Keratinocyte (primary cell): ENCODE measurements around the gene SPATA32. TPM values are rescaled to one million over a fixed set of nuclear protein-coding genes. Genes with fewer than 3 reads are reported as not detected.
A peak's percentile ranks its signal among the peaks of the same experiment; 100 is the strongest.
"Not testable (repeated sequence)": the region's sequence is repeated elsewhere in the genome, so short reads cannot be mapped to it uniquely, and the experiment has no call there.

Experiments used
- DNase-seq: peaks from one replicate; pipeline ENCODE4 v3.0.0-alpha.2; 2011; ENCODE audit warnings: low read depth, missing footprints, low spot score
- FAIRE-seq: peaks from 2 replicates; lab custom pipeline; 2011; peaks lifted over from hg19 to GRCh38; lab: Jason Lieb, UNC
- H2AFZ ChIP-seq: 2 replicates; pipeline ENCODE4 v1.6.0; 2012; ENCODE audit warnings: low read length, control low read depth, inconsistent platforms; ENCODE audit not compliant: control insufficient read depth
- H3K27ac ChIP-seq: 2 replicates; pipeline ENCODE4 v1.5.1; 2011; ENCODE audit warnings: low read length; ENCODE audit not compliant: control insufficient read depth, insufficient read depth
- H3K27me3 ChIP-seq: 3 replicates; pipeline ENCODE4 v1.6.0; 2011; ENCODE audit warnings: low read length; ENCODE audit not compliant: control insufficient read depth, insufficient read depth; ENCODE audit errors: extremely low read depth
- H3K36me3 ChIP-seq, 2 experiments: 2 replicates in 1 of 2; 3 replicates in 1 of 2; pipeline ENCODE4 v1.5.1; 2011; ENCODE audit warnings: low read length in 2 of 2, mild to moderate bottlenecking in 1 of 2; ENCODE audit not compliant: control insufficient read depth in 2 of 2, insufficient read depth in 2 of 2; ENCODE audit errors: extremely low read depth in 1 of 2
- H3K4me1 ChIP-seq: 3 replicates; pipeline ENCODE4 v1.5.1; 2011; ENCODE audit warnings: low read length; ENCODE audit not compliant: control insufficient read depth, insufficient read depth; ENCODE audit errors: extremely low read depth
- H3K4me2 ChIP-seq: 3 replicates; pipeline ENCODE4 v1.6.0; 2011; ENCODE audit warnings: low read depth, low read length; ENCODE audit not compliant: control insufficient read depth, insufficient read depth; ENCODE audit errors: extremely low read depth
- H3K4me3 ChIP-seq, 3 experiments: fragments of 200-600 bp in 1 of 3; sonication (generic) in 1 of 3; 2 replicates in 2 of 3; 3 replicates in 1 of 3; pipeline ENCODE4 v1.5.1; 2011 to 2016; ENCODE audit warnings: low read length in 3 of 3, mild to moderate bottlenecking in 3 of 3, control low read depth in 2 of 3, inconsistent platforms in 1 of 3, low read depth in 1 of 3, mixed read lengths in 1 of 3, mixed run types in 1 of 3, moderate library complexity in 1 of 3; ENCODE audit not compliant: control insufficient read depth in 2 of 3, insufficient read depth in 2 of 3; ENCODE audit errors: extremely low read depth in 1 of 3
- H3K79me2 ChIP-seq: 2 replicates; pipeline ENCODE4 v1.6.0; 2012; ENCODE audit warnings: low read length; ENCODE audit not compliant: control insufficient read depth, insufficient read depth
- H3K9ac ChIP-seq: 3 replicates; pipeline ENCODE4 v1.6.0; 2011; ENCODE audit warnings: low read length; ENCODE audit not compliant: control insufficient read depth, insufficient read depth; ENCODE audit errors: extremely low read depth
- H3K9me1 ChIP-seq: 3 replicates; pipeline ENCODE4 v1.6.0; 2011; ENCODE audit warnings: low read length; ENCODE audit not compliant: control insufficient read depth, insufficient read depth; ENCODE audit errors: extremely low read depth
- H3K9me3 ChIP-seq: 2 replicates; pipeline ENCODE4 v1.5.1; 2012; ENCODE audit warnings: low read depth, low read length; ENCODE audit not compliant: control insufficient read depth
- H4K20me1 ChIP-seq: 3 replicates; pipeline ENCODE4 v1.6.0; 2011; ENCODE audit warnings: low read length; ENCODE audit not compliant: control insufficient read depth, insufficient read depth; ENCODE audit errors: extremely low read depth
- EZH2 ChIP-seq: IDR thresholded peaks from one replicate; pipeline ENCODE4 v1.6.1; 2012; ENCODE audit warnings: inconsistent platforms, mild to moderate bottlenecking, low read length, moderate library complexity
- dilution Hi-C: fragments of 300-500 bp; cut with MboI; formaldehyde crosslinking; loops from one replicate; pipeline ENCODE4 v1.7.0; 2020; ENCODE audit warnings: low sequenced_read_pairs; ENCODE audit not compliant: extremely low pct_ligation_motif_present
- polyA plus RNA-seq, 5 experiments: library from polyadenylated mRNA; depleted of rRNA in 3 of 5; stranded (reverse) in 3 of 5; stranded (forward) in 1 of 5; unstranded in 1 of 5; fragments of >200 nt; gene quantifications; 1 replicate in 1 of 5; 2 replicates in 3 of 5; 3 replicates in 1 of 5; pipeline versions ENCODE4 v1.2.1 to v1.2.3, GENCODE V29; 2011 to 2012; ENCODE audit warnings: missing spikeins in 2 of 5, low read depth in 1 of 5, low replicate concordance in 1 of 5
- TF ChIP-seq, protein P1 (sequence below), 3 experiments: IDR thresholded peaks in 1 of 3; conservative IDR thresholded peaks in 1 of 3; optimal IDR thresholded peaks in 1 of 3; 2 replicates in 2 of 3; 3 replicates in 1 of 3; pipeline versions ENCODE3 to v1.5.1; 2011; ENCODE audit warnings: low read length in 3 of 3, mild to moderate bottlenecking in 3 of 3, moderate library complexity in 2 of 3, control low read depth in 1 of 3, inconsistent platforms in 1 of 3; ENCODE audit not compliant: insufficient read depth in 2 of 3; ENCODE audit errors: extremely low read depth in 1 of 3

Gene SPATA32
- polyA plus RNA-seq, 1 donor (not counting 4 experiments of a cell fraction or from before 2014, with no cell fraction given): not detected

DNA sequence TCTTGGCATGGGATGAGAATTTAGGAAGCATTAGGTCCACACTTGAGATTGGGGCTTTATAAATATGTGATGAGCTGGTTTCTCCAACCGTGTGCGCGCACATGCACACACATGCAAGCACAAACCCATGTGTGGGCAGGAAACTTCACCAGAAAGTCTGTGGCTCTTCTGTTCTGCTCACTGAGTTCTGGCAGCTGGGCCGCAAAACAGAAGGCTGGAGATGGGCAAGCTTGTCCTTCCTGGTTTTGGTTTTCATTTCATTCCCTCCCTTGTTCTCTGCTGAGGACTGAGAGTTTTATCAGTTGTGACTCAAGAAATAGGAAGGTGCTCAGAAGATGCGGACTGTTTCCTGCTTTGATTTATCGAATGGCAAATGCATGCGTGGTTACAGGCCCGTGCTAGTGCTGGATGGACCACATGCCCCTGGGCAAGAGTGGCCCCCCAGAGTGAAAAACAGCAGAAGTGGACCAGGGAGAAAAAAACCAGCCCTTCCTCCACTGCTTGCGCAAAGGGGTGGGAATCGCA, 40.8 kb upstream of the SPATA32 start:
- Histone ChIP-seq H3K9ac (peak overlapping the region; percentile 36), H3K9me1 (peaks cover 12% of the 10 kb centered on the region), H3K79me2 (peaks cover 81% of the 10 kb centered on the region), H3K27ac (peak overlapping the region; percentile 55), H3K4me3 (peak overlapping the region in 1 of 3 experiments; percentile 7), H4K20me1 (peaks cover 10% of the 10 kb centered on the region), H3K4me2 (peak overlapping the region; percentile 65), H3K9me3 (no peaks in the 10 kb centered on the region), H3K4me1 (peaks cover 52% of the 10 kb centered on the region), H3K36me3 (peaks cover 5 to 17% of the 10 kb centered on the region in 2 experiments), H2AFZ (peak overlapping the region; percentile 29), H3K27me3 (no peaks in the 10 kb centered on the region)
- FAIRE-seq: peak; percentile 90
- TF ChIP-seq EZH2: no peak
- TF ChIP-seq, protein P1, sequence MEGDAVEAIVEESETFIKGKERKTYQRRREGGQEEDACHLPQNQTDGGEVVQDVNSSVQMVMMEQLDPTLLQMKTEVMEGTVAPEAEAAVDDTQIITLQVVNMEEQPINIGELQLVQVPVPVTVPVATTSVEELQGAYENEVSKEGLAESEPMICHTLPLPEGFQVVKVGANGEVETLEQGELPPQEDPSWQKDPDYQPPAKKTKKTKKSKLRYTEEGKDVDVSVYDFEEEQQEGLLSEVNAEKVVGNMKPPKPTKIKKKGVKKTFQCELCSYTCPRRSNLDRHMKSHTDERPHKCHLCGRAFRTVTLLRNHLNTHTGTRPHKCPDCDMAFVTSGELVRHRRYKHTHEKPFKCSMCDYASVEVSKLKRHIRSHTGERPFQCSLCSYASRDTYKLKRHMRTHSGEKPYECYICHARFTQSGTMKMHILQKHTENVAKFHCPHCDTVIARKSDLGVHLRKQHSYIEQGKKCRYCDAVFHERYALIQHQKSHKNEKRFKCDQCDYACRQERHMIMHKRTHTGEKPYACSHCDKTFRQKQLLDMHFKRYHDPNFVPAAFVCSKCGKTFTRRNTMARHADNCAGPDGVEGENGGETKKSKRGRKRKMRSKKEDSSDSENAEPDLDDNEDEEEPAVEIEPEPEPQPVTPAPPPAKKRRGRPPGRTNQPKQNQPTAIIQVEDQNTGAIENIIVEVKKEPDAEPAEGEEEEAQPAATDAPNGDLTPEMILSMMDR (optimal IDR thresholded peaks at IDR 0.05 in 1 of 3, IDR thresholded peaks at IDR 0.05 in 1 of 3, conservative IDR thresholded peaks at IDR 0.05 in 1 of 3; ENCODE audit: extremely low read depth in 1 of 3, insufficient read depth in 2 of 3, low read length in 3 of 3): no peak
- DNase-seq: no peak
- dilution Hi-C loops: no loop called here

DNA sequence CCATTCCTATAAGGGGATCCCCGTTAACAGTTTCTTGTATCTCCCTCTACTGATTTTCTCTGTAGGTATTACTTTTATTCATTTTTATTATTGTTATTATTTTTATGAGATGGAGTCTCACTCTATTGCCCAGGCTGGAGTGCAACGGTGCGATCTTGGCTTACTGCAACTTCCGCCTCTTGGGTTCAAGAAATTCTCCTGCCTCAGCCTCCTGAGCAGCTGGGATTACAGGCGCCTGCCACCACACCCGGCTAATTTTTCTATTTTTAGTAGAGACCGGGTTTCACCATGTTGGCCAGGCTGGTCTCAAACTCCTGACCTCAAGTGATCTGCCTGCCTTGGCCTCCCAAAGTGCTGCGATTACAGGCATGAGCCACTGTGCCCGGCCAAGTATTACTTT, 40.3 kb upstream of the SPATA32 start:
- FAIRE-seq, H3K27me3 ChIP-seq, H4K20me1 ChIP-seq, H3K9ac ChIP-seq, dilution Hi-C loops, H3K9me3 ChIP-seq, H2AFZ ChIP-seq, DNase-seq, H3K4me3 ChIP-seq: not testable (repeated sequence)
- Histone ChIP-seq H3K9me1 (peaks cover 10% of the 10 kb centered on the region), H3K27ac (peak overlapping the region; percentile 55), H3K79me2 (peaks cover 79% of the 10 kb centered on the region), H3K4me2 (peak overlapping the region; percentile 65), H3K36me3 (peaks cover 5 to 17% of the 10 kb centered on the region in 2 experiments), H3K4me1 (peaks cover 48% of the 10 kb centered on the region)

DNA sequence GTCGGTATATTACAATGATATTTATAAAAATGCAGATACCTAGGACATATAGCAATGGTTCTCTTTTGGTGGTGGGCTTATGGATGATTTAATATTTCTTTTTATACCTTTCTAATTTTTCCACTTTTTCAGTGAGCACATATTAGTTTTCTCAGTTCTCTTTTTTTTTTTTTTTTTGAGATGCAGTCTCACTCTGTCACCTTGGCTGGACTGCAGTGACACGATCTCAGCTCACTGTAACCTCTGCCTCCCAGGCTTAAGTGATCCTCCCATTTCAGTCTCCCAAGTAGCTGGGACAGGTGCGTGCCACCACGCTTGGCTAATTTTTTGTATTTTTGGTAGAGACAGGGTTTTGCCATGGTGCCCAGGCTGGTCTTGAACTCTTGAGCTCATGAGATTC, 39.8 kb upstream of the SPATA32 start:
- Histone ChIP-seq H3K27ac (no peak overlapping the region), H2AFZ (no peak overlapping the region), H3K27me3 (no peaks in the 10 kb centered on the region), H3K79me2 (peaks cover 80% of the 10 kb centered on the region), H3K4me2 (no peak overlapping the region), H3K36me3 (peaks cover 5 to 17% of the 10 kb centered on the region in 2 experiments), H4K20me1 (peaks cover 9% of the 10 kb centered on the region), H3K4me3 (no peak overlapping the region), H3K9ac (no peak overlapping the region), H3K9me1 (peaks cover 10% of the 10 kb centered on the region), H3K9me3 (no peaks in the 10 kb centered on the region), H3K4me1 (peaks cover 50% of the 10 kb centered on the region)
- TF ChIP-seq, protein P1 (optimal IDR thresholded peaks at IDR 0.05 in 1 of 3, IDR thresholded peaks at IDR 0.05 in 1 of 3, conservative IDR thresholded peaks at IDR 0.05 in 1 of 3; ENCODE audit: extremely low read depth in 1 of 3, insufficient read depth in 2 of 3, low read length in 3 of 3): no peak
- TF ChIP-seq EZH2: no peak
- dilution Hi-C loops: no loop called here
- FAIRE-seq (no peak), DNase-seq (no peak)
